H1 (cell line): ENCODE data around the gene ACAP2. TPM values are rescaled to one million over a fixed set of nuclear protein-coding genes. Genes with fewer than 3 reads are reported as not detected.
A peak's percentile ranks its signal among the peaks of the same experiment; 100 is the strongest.

Source experiments
- CTCF ChIA-PET: fragments of 300-600 bp; sonication (Branson Sonifier 250); formaldehyde crosslinking; loops from one replicate; lab custom pipeline; 2021; ENCODE audit not compliant: partially characterized antibody; lab: Charles Lee
- POLR2A ChIA-PET: fragments of 300-600 bp; sonication (Branson Sonifier 250); formaldehyde crosslinking; loops from one replicate; lab custom pipeline; 2021; ENCODE audit warnings: inconsistent platforms; ENCODE audit not compliant: partially characterized antibody; lab: Charles Lee
- DNase-seq, 2 experiments: peaks; one replicate each; pipeline versions ENCODE4 v3.0.0 to v3.0.0-alpha.2; 2010 to 2022; ENCODE audit warnings: low spot score in 2 of 2, low read depth in 1 of 2, mixed read lengths in 1 of 2
- FAIRE-seq: peaks from 2 replicates; lab custom pipeline; 2011; peaks lifted over from hg19 to GRCh38; lab: Jason Lieb, UNC
- H2AFZ ChIP-seq: 2 replicates; pipeline ENCODE4 v1.8.1; 2012; ENCODE audit warnings: low read length, inconsistent platforms
- H2AK5ac ChIP-seq: 2 replicates; pipeline ENCODE4 v1.6.1; 2013; ENCODE audit warnings: low read depth, low read length
- H2BK120ac ChIP-seq: replicated peaks from 2 replicates; pipeline ENCODE3; 2013; ENCODE audit warnings: low read depth, low read length, inconsistent platforms
- H2BK12ac ChIP-seq: 2 replicates; pipeline ENCODE4 v1.6.1; 2013; ENCODE audit warnings: low read depth, low read length
- H2BK15ac ChIP-seq: 2 replicates; pipeline ENCODE4 v1.6.1; 2013; ENCODE audit warnings: low read length
- H2BK20ac ChIP-seq: 2 replicates; pipeline ENCODE4 v1.6.1; 2013; ENCODE audit warnings: low read length
- H2BK5ac ChIP-seq: 2 replicates; pipeline ENCODE4 v1.6.1; 2013; ENCODE audit warnings: low read depth, low read length
- H3K14ac ChIP-seq: 2 replicates; pipeline ENCODE4 v1.6.1; 2013; ENCODE audit warnings: inconsistent platforms; ENCODE audit not compliant: insufficient read length
- H3K18ac ChIP-seq: 2 replicates; pipeline ENCODE4 v1.6.1; 2013; ENCODE audit warnings: low read length; ENCODE audit errors: extremely low read depth
- H3K23ac ChIP-seq: 2 replicates; pipeline ENCODE4 v1.6.1; 2013; ENCODE audit warnings: inconsistent platforms; ENCODE audit not compliant: insufficient read length
- H3K23me2 ChIP-seq: 2 replicates; pipeline ENCODE4 v1.6.1; 2013; ENCODE audit warnings: low read depth, low read length
- H3K27ac ChIP-seq: 2 replicates; pipeline ENCODE4 v1.6.1; 2011; ENCODE audit warnings: low read depth, low read length, inconsistent platforms
- H3K27me3 ChIP-seq, 4 experiments: replicated peaks in 1 of 4; 1 replicate in 1 of 4; 2 replicates in 3 of 4; pipeline versions ENCODE4 v1.6.1 to v1.8.1; 2011 to 2013; ENCODE audit warnings: low read length in 3 of 4, mild to moderate bottlenecking in 3 of 4, inconsistent platforms in 2 of 4, mixed read lengths in 2 of 4, moderate library complexity in 1 of 4; ENCODE audit not compliant: control insufficient read depth in 3 of 4, insufficient read depth in 3 of 4; ENCODE audit errors: extremely low read depth in 1 of 4
- H3K36me3 ChIP-seq, 4 experiments: 2 replicates each; pipeline versions ENCODE4 v1.6.1 to v1.8.1; 2011 to 2013; ENCODE audit warnings: mild to moderate bottlenecking in 4 of 4, low read length in 3 of 4, moderate library complexity in 2 of 4, control low read depth in 1 of 4, inconsistent platforms in 1 of 4; ENCODE audit not compliant: insufficient read depth in 4 of 4, control insufficient read depth in 2 of 4
- H3K4ac ChIP-seq: replicated peaks from 2 replicates; pipeline ENCODE3; 2013; ENCODE audit warnings: low read length, low read depth, mixed read lengths, inconsistent platforms; ENCODE audit not compliant: insufficient read length
- H3K4me1 ChIP-seq, 4 experiments: replicated peaks in 1 of 4; 1 replicate in 1 of 4; 2 replicates in 3 of 4; pipeline versions ENCODE4 v1.6.1 to v1.8.1; 2011 to 2013; ENCODE audit warnings: low read length in 3 of 4, inconsistent platforms in 2 of 4, mixed read lengths in 1 of 4; ENCODE audit not compliant: insufficient read depth in 4 of 4, control insufficient read depth in 3 of 4
- H3K4me2 ChIP-seq, 2 experiments: 2 replicates each; pipeline versions ENCODE4 v1.6.1 to v1.8.1; 2011 to 2013; ENCODE audit warnings: low read depth in 2 of 2, low read length in 2 of 2, control low read depth in 1 of 2, inconsistent platforms in 1 of 2, mild to moderate bottlenecking in 1 of 2; ENCODE audit not compliant: insufficient read depth in 1 of 2
- H3K4me3 ChIP-seq, 4 experiments: fragments of 200-600, 300-600 bp in 1 of 4; sonication (generic), shearing (Covaris generic), sonication (Bioruptor Twin) in 1 of 4; 2 replicates each; pipeline versions ENCODE4 v1.5.1 to v1.8.1; 2011 to 2016; ENCODE audit warnings: low read length in 4 of 4, low read depth in 3 of 4, control low read depth in 2 of 4, inconsistent platforms in 2 of 4, mild to moderate bottlenecking in 2 of 4, mixed read lengths in 1 of 4, moderate library complexity in 1 of 4; ENCODE audit not compliant: insufficient read depth in 2 of 4; ENCODE audit errors: extremely low read depth in 1 of 4
- H3K56ac ChIP-seq: replicated peaks from 2 replicates; pipeline ENCODE3; 2013; ENCODE audit warnings: low read depth, mild to moderate bottlenecking, mixed read lengths, low read length, inconsistent platforms; ENCODE audit not compliant: insufficient read length
- H3K79me1 ChIP-seq: 2 replicates; pipeline ENCODE4 v1.6.1; 2013; ENCODE audit warnings: low read depth, low read length, control low read depth
- H3K79me2 ChIP-seq, 2 experiments: 2 replicates each; pipeline versions ENCODE4 v1.6.1 to v1.8.1; 2012 to 2013; ENCODE audit warnings: low read length in 2 of 2, mild to moderate bottlenecking in 2 of 2, inconsistent platforms in 1 of 2; ENCODE audit not compliant: insufficient read depth in 2 of 2, control insufficient read depth in 1 of 2
- H3K9ac ChIP-seq, 4 experiments: replicated peaks in 1 of 4; 1 replicate in 1 of 4; 2 replicates in 3 of 4; pipeline versions ENCODE4 v1.6.1 to v1.8.1; 2011 to 2013; ENCODE audit warnings: low read depth in 3 of 4, low read length in 3 of 4, control low read depth in 2 of 4, mild to moderate bottlenecking in 2 of 4, moderate library complexity in 2 of 4, inconsistent platforms in 1 of 4; ENCODE audit errors: extremely low read depth in 1 of 4
- H3K9me3 ChIP-seq, 2 experiments: 2 replicates each; pipeline versions ENCODE4 v1.6.1 to v1.8.1; 2012 to 2013; ENCODE audit warnings: mild to moderate bottlenecking in 2 of 2, moderate library complexity in 2 of 2, control low read depth in 1 of 2, inconsistent platforms in 1 of 2, low read depth in 1 of 2, low read length in 1 of 2, mixed read lengths in 1 of 2; ENCODE audit not compliant: insufficient read depth in 2 of 2
- H4K20me1 ChIP-seq, 2 experiments: replicated peaks in 1 of 2; 2 replicates each; pipeline versions ENCODE3 to v1.8.1; 2011 to 2013; ENCODE audit warnings: inconsistent platforms in 2 of 2, low read length in 2 of 2, mild to moderate bottlenecking in 1 of 2; ENCODE audit not compliant: insufficient read depth in 2 of 2, control insufficient read depth in 1 of 2
- H4K5ac ChIP-seq: 2 replicates; pipeline ENCODE4 v1.6.1; 2013; ENCODE audit warnings: low read length, low read depth, mixed read lengths, inconsistent platforms; ENCODE audit not compliant: insufficient read length
- H4K8ac ChIP-seq: 2 replicates; pipeline ENCODE4 v1.8.0; 2013; ENCODE audit warnings: mild to moderate bottlenecking, moderate library complexity, low read length, inconsistent platforms; ENCODE audit not compliant: insufficient read depth; ENCODE audit errors: extremely low read depth
- H4K91ac ChIP-seq: replicated peaks from 2 replicates; pipeline ENCODE3; 2013; ENCODE audit warnings: low read length, mixed read lengths, inconsistent platforms; ENCODE audit not compliant: insufficient read length
- ASH2L ChIP-seq: fragments of 200-600, 300-600 bp; sonication (generic); IDR thresholded peaks from one replicate; pipeline ENCODE4 v1.7.1; 2017; ENCODE audit warnings: low read length
- BCL11A ChIP-seq, 2 experiments: IDR thresholded peaks; one replicate each; pipeline ENCODE4 v1.6.1; 2011; ENCODE audit warnings: low read depth in 2 of 2, low read length in 2 of 2, mild to moderate bottlenecking in 2 of 2
- E2F6 ChIP-seq: IDR thresholded peaks from 2 replicates; pipeline ENCODE4 v1.6.1; 2012; ENCODE audit warnings: inconsistent platforms
- MAFK ChIP-seq: IDR thresholded peaks from 2 replicates; pipeline ENCODE4 v1.6.1; 2012; ENCODE audit warnings: low read depth, mild to moderate bottlenecking, improper control_type of control experiment, low read length
- PHF8 ChIP-seq: fragments of 200-600 bp; sonication (generic); conservative IDR thresholded peaks from 2 replicates; pipeline ENCODE4 v1.7.1; 2012; ENCODE audit warnings: low read depth, mild to moderate bottlenecking, inconsistent platforms, low read length, moderate library complexity
- POLR2A ChIP-seq, 2 experiments: IDR thresholded peaks; 1 replicate in 1 of 2; 2 replicates in 1 of 2; pipeline ENCODE4 v1.6.1; 2011; ENCODE audit warnings: low read depth in 2 of 2, low read length in 2 of 2, mild to moderate bottlenecking in 2 of 2; ENCODE audit errors: control extremely low read depth in 1 of 2
- SAP30 ChIP-seq: fragments of 300-600 bp; sonication (generic); IDR thresholded peaks from 2 replicates; pipeline ENCODE4 v1.7.1; 2012; ENCODE audit warnings: low read length, moderate library complexity, mild to moderate bottlenecking, inconsistent platforms; ENCODE audit not compliant: insufficient read depth, insufficient replicate concordance
- SP2 ChIP-seq: IDR thresholded peaks from 2 replicates; pipeline ENCODE4 v1.6.1; 2012; ENCODE audit warnings: mild to moderate bottlenecking, low read length, inconsistent platforms
- TAF7 ChIP-seq: optimal IDR thresholded peaks from 2 replicates; pipeline ENCODE3; 2011; ENCODE audit warnings: low read depth, mild to moderate bottlenecking, inconsistent platforms, low read length, moderate library complexity, borderline replicate concordance
- WGBS, 2 experiments: shearing (Covaris generic) in 1 of 2; methylation state at CpG; one replicate each; pipeline versions ENCODE4 v1.1.6 to v1.1.7; 2013 to 2015; ENCODE audit warnings: low lambda C conversion rate in 2 of 2, mixed read lengths in 2 of 2, inconsistent platforms in 1 of 2, low coverage in 1 of 2, missing lambda C conversion rate in 1 of 2; ENCODE audit not compliant: insufficient replicate concordance in 2 of 2, insufficient coverage in 1 of 2, insufficient read length in 1 of 2; ENCODE audit errors: extremely low coverage in 1 of 2, missing lambda C conversion rate in 1 of 2; 5-methylcytosine and 5-hydroxymethylcytosine counted together
- polyA plus RNA-seq, 7 experiments: library from polyadenylated mRNA; depleted of rRNA in 3 of 7; stranded (reverse) in 5 of 7; unstranded in 2 of 7; fragments of >200 nt in 5 of 7; fragments of 200-250 nt in 2 of 7; gene quantifications; 1 replicate in 5 of 7; 2 replicates in 1 of 7; 4 replicates in 1 of 7; pipeline versions ENCODE4 v1.2.1 to v1.2.3, GENCODE V29; 2011 to 2013; ENCODE audit warnings: missing spikeins in 2 of 7, mixed read lengths in 2 of 7
- total RNA-seq: library from RNA; stranded (reverse); fragmentation: NEBNext Ultra II Directional; extraction: Animal tissue kit (Norgen Biotek cat#: 25700); gene quantifications from 2 replicates; pipeline ENCODE4 v1.2.1, GENCODE V29; 2021

Gene ACAP2
- total and polyA plus RNA-seq, 2 of the 8 experiments (the other 6 are each of a cell fraction or from before 2014, with no cell fraction given) = 7.7 to 37.3 TPM

- no peaks in the 10 kb centered on the region for H3K79me2 ChIP-seq
- no peaks in the 10 kb centered on the region for H4K20me1 ChIP-seq
- H3K4me1 ChIP-seq = peaks cover 5 to 12% (median 8%) of the 10 kb centered on the region in 4 experiments; a peak in 5 of 7 replicates
- H3K36me3 ChIP-seq = no peaks in the 10 kb centered on the region
- no peak overlapping the region for H4K5ac ChIP-seq
- H2BK120ac ChIP-seq = no peak overlapping the region
- no peak overlapping the region for H3K4ac ChIP-seq
- no peak overlapping the region for H3K14ac ChIP-seq
- no peaks in the 10 kb centered on the region for H3K79me1 ChIP-seq
- CTCF ChIA-PET = interaction anchor here (1.2 kb wide), 1 partner anchor 58 kb away, joined by 6 read pairs; no protein-coding TSS in a partner anchor
- no peak overlapping the region for H3K18ac ChIP-seq
- TF ChIP-seq TAF7 (no peak), POLR2A (IDR thresholded peaks at IDR 0.05; ENCODE audit: control extremely low read depth in 1 of 2, low read depth in 2 of 2, low read length in 2 of 2) (no peak), MAFK (no peak), SP2 (no peak), ASH2L (no peak), BCL11A (IDR thresholded peaks at IDR 0.05; ENCODE audit: low read depth in 2 of 2, low read length in 2 of 2) (no peak), E2F6 (no peak), PHF8 (no peak), SAP30 (no peak)
- TF ChIP-seq, all 59 proteins: peak for 0
- no peak overlapping the region for H4K8ac ChIP-seq
- no peaks in the 10 kb centered on the region for H3K27me3 ChIP-seq
- H3K56ac ChIP-seq = no peak overlapping the region
- H3K23ac ChIP-seq = no peak overlapping the region
- no peak overlapping the region for H3K4me2 ChIP-seq
- H2BK5ac ChIP-seq = no peak overlapping the region
- no peak overlapping the region for H3K4me3 ChIP-seq
- no peak overlapping the region for H2AK5ac ChIP-seq
- H3K23me2 ChIP-seq = no peaks in the 10 kb centered on the region
- DNase-seq (no peak), FAIRE-seq (no peak)
- POLR2A ChIA-PET = interaction anchor here (1.3 kb wide), 1 partner anchor 29 kb away, joined by 3 read pairs; no protein-coding TSS in a partner anchor
- H3K9ac ChIP-seq = no peak overlapping the region
- H3K9me3 ChIP-seq = no peaks in the 10 kb centered on the region
- no peak overlapping the region for H2BK12ac ChIP-seq
- H2BK20ac ChIP-seq = no peak overlapping the region
- H2BK15ac ChIP-seq = no peak overlapping the region
- H4K91ac ChIP-seq = no peak overlapping the region
- 94% methylated on average over 6 of the region's 6 CpGs; no CpG with 5 or more reads in 1 of the 2 experiments for WGBS, 2 experiments
- 0 out of 2 replicates have a peak overlapping the region, but pooled peaks have one; percentile 5 for H2AFZ ChIP-seq
- no peak overlapping the region for H3K27ac ChIP-seq
Measured at GRCh38 chr3:195447201-195447600, 4.4 kb upstream of the ACAP2 start.
